HG02623 (cell line): ENCODE results near the gene C2orf69.

Source experiments
- ATAC-seq: cut with Tn5 transposase; IDR thresholded peaks from one replicate; pipeline ENCODE4 v1.9.1; 2021; ENCODE audit warnings: moderate library complexity; ENCODE audit not compliant: unreplicated experiment

C2orf69 gene

GRCh38 chr2:199914372-199914958 is 3.4 kb downstream of the C2orf69 start:
- ATAC-seq: no peak

DNA sequence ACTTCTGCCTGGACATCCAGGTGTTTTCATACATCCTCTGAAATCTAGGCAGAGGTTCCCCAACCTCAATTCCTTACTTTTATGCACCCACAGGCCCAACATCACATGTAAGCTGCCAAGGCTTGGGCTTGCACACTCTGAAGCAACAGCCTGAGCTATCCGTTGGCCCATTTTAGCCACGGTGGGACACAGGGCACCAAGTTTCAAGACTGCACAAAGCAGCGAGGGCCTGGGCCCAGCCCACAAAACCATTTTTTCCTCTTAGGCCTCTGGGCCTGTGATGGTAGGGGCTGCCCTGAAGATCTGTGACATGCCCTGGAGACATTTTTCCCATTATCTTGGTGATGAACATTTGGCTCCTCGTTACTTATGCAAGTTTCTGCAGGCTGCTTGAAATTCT is 5.9 kb downstream of the C2orf69 start:
- no peak for ATAC-seq

DNA sequence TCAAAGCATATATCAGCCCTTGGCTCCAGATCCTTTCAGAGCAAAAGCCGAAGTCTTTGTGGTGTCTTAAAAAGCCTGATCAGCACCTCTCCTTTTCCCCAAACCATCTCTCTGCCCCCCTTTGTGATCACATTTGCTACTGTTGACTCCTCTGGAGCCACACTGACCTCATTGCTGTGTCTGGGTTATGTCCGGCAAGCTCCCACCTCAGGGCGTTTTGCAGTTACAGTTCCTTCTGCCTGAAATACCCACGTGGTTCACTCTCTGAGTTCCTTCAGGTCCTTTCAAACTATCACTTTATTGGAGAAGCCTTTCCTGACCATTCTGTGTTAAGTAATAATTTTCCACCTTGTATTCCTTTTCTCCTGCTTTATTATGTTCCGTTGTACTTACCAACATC is 11.8 kb downstream of the C2orf69 start:
- no peak for ATAC-seq

DNA sequence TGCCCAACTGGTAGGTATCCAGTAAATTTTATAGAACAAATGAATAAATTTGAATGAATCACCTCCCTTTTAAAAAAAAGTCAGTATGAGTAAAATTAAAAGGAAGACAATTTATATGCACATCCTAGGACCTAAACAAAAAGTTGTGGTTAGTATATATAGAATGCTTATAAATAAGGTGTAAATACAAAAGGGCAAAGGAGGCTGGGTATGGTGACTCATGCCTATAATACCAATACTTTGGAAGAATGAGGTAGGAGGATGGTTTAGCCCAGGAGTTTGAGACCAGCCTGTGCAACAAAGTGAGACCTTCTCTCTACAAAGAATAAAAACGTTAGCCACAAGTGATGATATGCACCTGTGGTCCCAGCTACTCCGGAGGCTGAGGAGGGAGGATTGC is 12.8 kb downstream of the C2orf69 start:
- no peak for ATAC-seq

- ATAC-seq: no peak
These were observed 15.7 kb downstream of the C2orf69 start for GRCh38 chr2:199926806-199927205.

GRCh38 chr2:199928226-199928625 is 17.1 kb downstream of the C2orf69 start:
- no peak for ATAC-seq

GRCh38 chr2:199928626-199929025 is 17.5 kb downstream of the C2orf69 start:
- no peak for ATAC-seq

- ATAC-seq: no peak
These were observed 18.2 kb downstream of the C2orf69 start for GRCh38 chr2:199929262-199929661.

DNA sequence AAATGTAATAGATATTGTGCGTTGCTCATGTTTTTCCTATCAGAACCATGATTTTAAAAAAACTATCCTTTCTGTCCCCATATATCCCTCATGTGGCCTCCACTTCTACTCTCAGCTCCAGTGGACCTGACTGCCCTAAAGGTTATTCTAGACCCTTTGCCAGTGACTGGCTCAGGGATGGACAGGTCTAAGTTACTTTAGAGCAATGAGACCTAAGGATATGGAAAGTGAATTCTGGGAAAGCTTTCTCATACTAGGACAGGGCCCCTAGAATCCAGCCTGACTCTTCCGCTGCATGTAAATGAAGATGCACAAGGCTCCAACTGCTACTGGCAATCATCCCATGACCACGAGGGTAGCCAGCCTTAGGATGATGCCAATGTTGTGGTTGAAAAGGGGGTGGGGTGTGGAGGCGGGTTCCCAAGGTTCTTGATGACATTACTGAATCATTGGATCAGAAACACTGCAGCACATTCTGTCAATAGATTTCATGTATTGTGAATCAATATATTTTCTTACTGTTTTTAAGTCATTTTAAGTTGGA is 21.3 kb downstream of the C2orf69 start:
- no peak for ATAC-seq

DNA sequence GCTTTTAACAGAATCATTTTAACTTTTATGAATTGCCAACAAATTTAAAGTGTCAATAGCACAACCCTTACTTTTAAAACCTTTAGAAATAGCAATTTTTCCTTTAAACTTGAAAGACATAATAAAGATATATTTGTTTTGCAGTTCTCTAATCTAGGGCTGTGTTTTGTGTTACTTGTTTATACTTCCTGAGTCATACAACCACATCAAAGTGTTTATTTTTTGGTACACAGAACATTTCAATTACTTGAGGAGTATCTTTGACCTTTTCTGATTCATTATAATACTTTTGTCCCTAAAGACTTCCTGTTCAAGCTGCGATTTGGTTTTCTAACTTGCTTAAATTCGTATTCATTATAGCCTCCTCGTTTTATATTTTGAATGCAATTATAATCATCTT is 22.4 kb downstream of the C2orf69 start:
- no peak for ATAC-seq

DNA sequence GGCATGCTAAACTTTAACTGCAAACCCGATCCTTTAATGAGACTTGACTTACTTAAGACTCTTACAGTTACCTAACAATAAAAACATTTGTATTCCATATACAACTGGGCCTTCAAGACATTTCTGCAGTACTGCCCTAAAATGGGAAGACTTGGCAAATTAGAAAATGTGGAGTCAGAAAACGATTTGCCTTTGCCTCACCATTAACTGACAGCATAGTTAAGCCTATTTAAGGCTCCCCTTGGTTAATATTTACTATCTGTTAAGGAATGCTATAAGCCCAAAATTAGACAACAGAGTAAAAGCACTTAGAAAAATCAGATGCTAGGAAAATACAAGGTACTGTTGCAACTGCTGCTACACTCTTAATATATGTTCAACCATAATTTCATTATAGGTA is 25.5 kb downstream of the C2orf69 start:
- no peak for ATAC-seq

DNA sequence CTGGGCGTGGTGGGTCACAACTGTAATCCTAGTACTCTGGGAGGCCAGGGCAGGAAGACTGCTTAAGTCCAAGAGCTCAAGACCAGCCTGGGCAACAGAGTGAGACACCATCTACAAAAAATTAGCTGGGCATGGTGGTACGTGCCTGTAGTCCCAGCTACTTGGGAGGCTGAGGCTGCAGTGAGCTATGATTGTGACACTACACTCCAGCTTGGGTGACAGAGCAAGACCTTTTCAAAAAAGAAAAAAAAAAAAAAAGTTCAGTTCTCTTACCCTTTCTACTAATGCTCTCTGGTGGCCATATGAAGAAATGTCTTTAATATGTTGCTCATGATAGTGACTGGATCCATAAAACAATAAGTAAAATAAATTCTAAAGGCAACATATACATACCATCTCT is 29.3 kb downstream of the C2orf69 start:
- no peak for ATAC-seq

DNA sequence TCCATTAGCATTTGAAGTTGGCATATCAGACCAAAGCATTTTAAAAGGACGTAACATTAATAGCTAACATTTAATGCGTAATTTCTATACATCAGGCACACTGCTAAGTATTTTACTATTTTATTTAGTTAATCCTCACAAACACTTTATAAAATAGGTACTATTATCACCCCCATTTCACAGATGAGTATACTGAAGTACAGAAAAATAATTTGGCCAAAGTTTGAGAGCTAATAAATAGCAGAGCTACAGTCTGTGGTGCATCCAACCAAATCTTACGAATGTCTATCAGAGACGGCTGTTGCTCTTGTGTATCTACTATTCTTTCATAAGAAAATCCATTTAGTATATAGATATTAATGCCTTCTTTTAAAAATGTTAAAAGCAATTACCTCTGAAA is 32.3 kb downstream of the C2orf69 start:
- ATAC-seq: no peak

GRCh38 chr2:199946196-199946595 is 35.1 kb downstream of the C2orf69 start:
- ATAC-seq: no peak

GRCh38 chr2:199946836-199947235 is 35.7 kb downstream of the C2orf69 start:
- no peak for ATAC-seq

DNA sequence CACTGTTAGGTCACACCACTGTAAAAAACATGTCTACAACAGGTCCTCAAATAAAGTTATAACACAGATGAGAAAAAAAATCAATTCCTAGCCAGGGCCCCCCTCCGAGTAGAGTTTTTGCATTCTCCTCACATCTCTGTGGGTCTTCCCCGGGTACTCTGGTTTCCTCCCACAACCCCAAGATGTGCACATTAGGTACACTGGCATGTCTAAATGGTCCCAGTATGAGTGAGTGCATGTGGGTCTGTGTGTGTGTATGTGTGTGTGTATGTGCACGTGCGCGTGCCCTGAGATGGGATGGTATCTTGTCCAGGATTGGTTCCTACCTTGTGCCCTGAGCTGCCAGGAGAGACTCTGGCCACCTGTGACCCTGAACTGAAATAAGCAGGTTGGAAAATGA is 39.3 kb downstream of the C2orf69 start:
- ATAC-seq: no peak

- ATAC-seq: no peak
These were observed 39.9 kb downstream of the C2orf69 start for GRCh38 chr2:199951023-199951422.

GRCh38 chr2:199955007-199955338 is 43.9 kb downstream of the C2orf69 start:
- ATAC-seq: peak; percentile 36

DNA sequence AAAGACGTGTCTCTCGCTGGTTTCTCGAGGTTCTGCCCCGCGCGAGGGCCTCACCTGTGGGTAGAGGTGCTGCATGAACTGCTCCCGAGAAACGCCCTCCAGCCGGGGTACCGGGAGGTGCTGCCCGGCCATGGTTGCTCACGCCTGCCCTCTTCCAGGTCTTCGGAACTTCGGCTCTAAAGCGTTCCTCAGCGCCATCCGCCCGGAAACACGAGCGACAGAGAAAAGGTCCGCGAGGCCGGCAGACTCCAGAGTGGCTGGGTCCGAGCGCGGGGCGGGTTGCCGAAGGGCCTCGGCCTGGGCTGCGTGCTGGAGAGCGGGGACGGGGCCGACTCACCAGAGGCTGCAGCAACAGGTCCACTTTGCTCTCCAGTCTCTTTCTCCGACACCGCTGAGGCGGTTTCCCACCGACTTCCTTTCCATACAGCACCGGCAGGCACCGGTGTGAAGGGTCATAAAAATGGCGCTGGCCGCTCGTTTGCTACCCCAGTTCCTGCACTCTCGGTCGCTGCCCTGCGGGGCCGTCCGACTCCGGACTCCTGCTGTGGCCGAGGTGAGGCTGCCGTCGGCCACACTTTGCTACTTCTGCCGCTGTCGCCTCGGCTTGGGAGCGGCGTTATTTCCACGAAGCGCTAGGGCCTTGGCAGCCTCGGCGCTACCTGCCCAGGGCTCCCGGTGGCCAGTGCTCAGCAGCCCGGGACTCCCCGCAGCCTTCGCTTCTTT is 44.4 kb downstream of the C2orf69 start, which contains the start of the genes MAIP1 and TYW5:
Gene MAIP1, plus strand, starts transcription at position 244 of the 723 bp plus-strand sequence. Its CDS starts 217 bp downstream, at position 461.
Gene TYW5, minus strand, starts transcription at position 153 of the 723 bp plus-strand sequence. Its CDS starts 21 bp downstream, at position 132.
- peak; percentile 83 for ATAC-seq

DNA sequence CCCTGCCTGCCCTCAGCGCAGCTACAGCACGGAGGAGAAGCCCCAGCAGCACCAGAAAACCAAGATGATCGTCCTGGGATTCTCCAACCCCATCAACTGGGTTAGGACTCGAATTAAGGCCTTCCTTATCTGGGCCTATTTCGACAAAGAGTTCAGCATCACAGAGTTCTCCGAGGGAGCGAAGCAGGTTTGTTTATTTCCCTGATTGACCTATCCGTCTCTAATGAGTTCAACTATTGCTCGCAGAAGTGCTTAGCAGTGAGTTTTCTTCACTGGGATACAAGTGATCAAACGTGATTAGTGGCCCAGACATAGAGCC is 44.9 kb downstream of the C2orf69 start:
- ATAC-seq: peak; percentile 1

- no peak for ATAC-seq
These were observed 46.9 kb downstream of the C2orf69 start for GRCh38 chr2:199958014-199958413.

DNA sequence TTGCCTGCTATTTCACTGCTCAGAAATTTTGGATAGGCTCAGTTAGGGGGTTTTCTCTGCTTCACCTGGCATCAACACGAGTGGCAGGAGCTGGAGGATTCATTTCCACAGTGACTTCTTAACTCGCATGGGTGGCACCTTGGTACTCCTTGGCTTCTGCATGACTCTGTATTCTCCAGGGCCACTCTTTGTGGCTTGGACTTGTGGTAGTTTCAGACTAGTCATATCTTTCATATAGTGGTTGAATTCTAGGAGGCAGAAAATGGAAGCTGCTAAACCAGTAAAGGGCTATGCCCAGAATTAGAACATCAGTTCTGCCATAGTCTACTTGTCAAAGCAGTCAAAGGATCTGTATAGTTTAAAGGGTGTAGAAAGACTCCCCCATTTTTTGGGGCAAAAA is 51.1 kb downstream of the C2orf69 start:
- no peak for ATAC-seq

- no peak for ATAC-seq
These were observed 55.3 kb downstream of the C2orf69 start for GRCh38 chr2:199966405-199966804.
